Kidney (tissue), 14 donors: ENCODE measurements around the gene ZNF473. TPM values are rescaled to one million over a fixed set of nuclear protein-coding genes. Genes with fewer than 3 reads are reported as not detected.

Experiments
- DNase-seq, 5 donors: peaks; one replicate each; pipeline ENCODE4 v3.0.0-alpha.2; 2013 to 2020
- FAIRE-seq: peaks from 2 replicates; lab custom pipeline; 2012; peaks lifted over from hg19 to GRCh38; lab: Jason Lieb, UNC
- H3K27ac ChIP-seq, 2 donors: one replicate each; pipeline ENCODE4 v1.7.0; 2013; ENCODE audit warnings: low read depth in 2 of 2, low read length in 2 of 2, inconsistent platforms in 1 of 2
- H3K27me3 ChIP-seq: one replicate; pipeline ENCODE4 v1.7.1; 2013; ENCODE audit warnings: low read length, inconsistent platforms; ENCODE audit not compliant: control insufficient read depth, insufficient read depth
- H3K36me3 ChIP-seq, 3 donors: one replicate each; pipeline versions ENCODE4 v1.7.0 to v1.7.1; 2013; ENCODE audit warnings: low read length in 3 of 3, control low read depth in 1 of 3, inconsistent platforms in 1 of 3; ENCODE audit not compliant: insufficient read depth in 3 of 3, control insufficient read depth in 2 of 3
- H3K4me1 ChIP-seq, 3 donors: one replicate each; pipeline versions ENCODE4 v1.7.0 to v1.7.1; 2013; ENCODE audit warnings: low read length in 3 of 3, inconsistent platforms in 1 of 3, low read depth in 1 of 3; ENCODE audit not compliant: control insufficient read depth in 2 of 3, insufficient read depth in 2 of 3
- H3K4me3 ChIP-seq, 3 donors: one replicate each; pipeline versions ENCODE4 v1.7.0 to v1.8.1; 2013; ENCODE audit warnings: low read length in 3 of 3, control low read depth in 1 of 3, inconsistent platforms in 1 of 3
- H3K9ac ChIP-seq, 3 donors: one replicate each; pipeline versions ENCODE4 v1.7.0 to v1.7.1; 2013; ENCODE audit warnings: low read length in 3 of 3, control low read depth in 1 of 3, inconsistent platforms in 1 of 3
- H3K9me3 ChIP-seq, 3 donors: one replicate each; pipeline versions ENCODE4 v1.7.0 to v1.7.1; 2013; ENCODE audit warnings: low read length in 3 of 3, control low read depth in 1 of 3, inconsistent platforms in 1 of 3; ENCODE audit not compliant: control insufficient read depth in 2 of 3, insufficient read depth in 1 of 3
- CTCF ChIP-seq: IDR thresholded peaks from 3 replicates; pipeline ENCODE4 v1.5.1; 2012; ENCODE audit warnings: mild to moderate bottlenecking, moderate library complexity, borderline replicate concordance; ENCODE audit not compliant: insufficient read depth; ENCODE audit errors: extremely low read depth
- intact Hi-C: fragments of 100-400 bp; cut with DNase I; formaldehyde crosslinking; loops from one replicate; pipeline ENCODE4 v1.11.1; 2022
- polyA plus RNA-seq: library from polyadenylated mRNA; stranded (reverse); fragments of 350-450 nt; fragmentation: Illumina TruSeq; extraction: RNeasy Lipid Tissue Mini Kit (QIAGEN cat#74804); gene quantifications from one replicate; pipeline ENCODE4 v1.2.3, GENCODE V29; 2014; ENCODE audit warnings: low read depth, low replicate concordance; ENCODE audit not compliant: insufficient read depth
- total RNA-seq: library from RNA; stranded (reverse); fragmentation: NEBNext Ultra II Directional; extraction: Animal tissue kit (Norgen Biotek cat#: 25700); gene quantifications from one replicate; pipeline ENCODE4 v1.2.1, GENCODE V29; 2021
- donor health status: control.
- donor health status: control.
- donor health status: control.
- donor health status: control.
- donor health status: control.
- donor health status: DM: yes; HTN: yes; CAD: no.
- donor health status: Normal renal cell carcinoma (clear cell type).

The ZNF473 gene
- total and polyA plus RNA-seq, 2 donors from 2014 or later: 2.6 to 10.7 TPM

- H3K27me3 ChIP-seq: no peaks in the 10 kb centered on the region
- H3K9me3 ChIP-seq: no peaks in the 10 kb centered on the region
- no peak for DNase-seq
- no peak for FAIRE-seq
- no peak for TF ChIP-seq CTCF
- H3K9ac ChIP-seq: no peak overlapping the region
- no peak overlapping the region for H3K27ac ChIP-seq
- intact Hi-C loops: loop anchor here (5.0 kb wide), 1 partner anchor 51 kb away; no protein-coding TSS in a partner anchor
- no peaks in the 10 kb centered on the region for H3K4me1 ChIP-seq
- no peak overlapping the region for H3K4me3 ChIP-seq
- peaks cover 2 to 38% (median 36%) of the 10 kb centered on the region in 3 donors for H3K36me3 ChIP-seq
These were observed 37.4 kb upstream of the ZNF473 start for GRCh38 chr19:49988433-49988832.

- FAIRE-seq (no peak), DNase-seq (peak in 3 of 5 donors; percentile 22 to 51 (median 46))
- peaks cover 4 to 56% (median 49%) of the 10 kb centered on the region in 3 donors for H3K36me3 ChIP-seq
- intact Hi-C loops: no loop called here
- TF ChIP-seq CTCF: no peak
- H3K4me3 ChIP-seq: no peak overlapping the region
- no peak overlapping the region for H3K27ac ChIP-seq
- no peak overlapping the region for H3K9ac ChIP-seq
- H3K9me3 ChIP-seq: no peaks in the 10 kb centered on the region
- H3K4me1 ChIP-seq: no peaks in the 10 kb centered on the region
- no peaks in the 10 kb centered on the region for H3K27me3 ChIP-seq
These were observed 28.1 kb upstream of the ZNF473 start for GRCh38 chr19:49997709-49998108.

GRCh38 chr19:49999371-50000010, 26.3 kb upstream of the ZNF473 start:
- intact Hi-C loops: no loop called here
- Histone ChIP-seq H3K4me1 (no peaks in the 10 kb centered on the region), H3K36me3 (peaks cover 2 to 56% (median 53%) of the 10 kb centered on the region in 3 donors), H3K9ac (no peak overlapping the region), H3K27ac (no peak overlapping the region), H3K27me3 (no peaks in the 10 kb centered on the region), H3K4me3 (no peak overlapping the region), H3K9me3 (no peaks in the 10 kb centered on the region)
- FAIRE-seq: no peak
- DNase-seq: no peak
- TF ChIP-seq CTCF: no peak
